NCI-H128 (cell line): ENCODE measurements around the gene ZNF575.
"Not testable (repeated sequence)": the region's sequence is repeated elsewhere in the genome, so short reads cannot be mapped to it uniquely, and the experiment has no call there.

Source experiments
- DNase-seq: peaks from one replicate; lab custom pipeline; 2025; ENCODE audit not compliant: unreplicated experiment; lab: John Stamatoyannopoulos, UW

The ZNF575 gene

GRCh38 chr19:43540381-43540780, 7.4 kb downstream of the ZNF575 start:
- no peak for DNase-seq

GRCh38 chr19:43541920-43542650, 9.1 kb downstream of the ZNF575 start:
- DNase-seq: no peak

- DNase-seq: no peak
Measured at GRCh38 chr19:43544077-43544476, 11.1 kb downstream of the ZNF575 start.

- no peak for DNase-seq
Measured at GRCh38 chr19:43545276-43545675, 12.3 kb downstream of the ZNF575 start.

- DNase-seq: no peak
Measured at GRCh38 chr19:43545981-43546380, 13.0 kb downstream of the ZNF575 start.

GRCh38 chr19:43546581-43546980, 13.6 kb downstream of the ZNF575 start:
- DNase-seq: no peak

- not testable (repeated sequence) for DNase-seq
Measured at GRCh38 chr19:43547926-43548325, 14.9 kb downstream of the ZNF575 start.

- DNase-seq: no peak
Measured at GRCh38 chr19:43548706-43549105, 15.7 kb downstream of the ZNF575 start.

GRCh38 chr19:43551399-43552197, 18.6 kb downstream of the ZNF575 start:
- no peak for DNase-seq

- no peak for DNase-seq
Measured at GRCh38 chr19:43552198-43552450, 19.1 kb downstream of the ZNF575 start.

GRCh38 chr19:43552616-43553015, 19.6 kb downstream of the ZNF575 start:
- no peak for DNase-seq

GRCh38 chr19:43553656-43554055, 20.7 kb downstream of the ZNF575 start:
- no peak for DNase-seq

GRCh38 chr19:43554317-43554895, 21.4 kb downstream of the ZNF575 start:
- no peak for DNase-seq

GRCh38 chr19:43555185-43555770, 22.3 kb downstream of the ZNF575 start:
- no peak for DNase-seq

GRCh38 chr19:43560687-43561086, 27.7 kb downstream of the ZNF575 start:
- no peak for DNase-seq

GRCh38 chr19:43561139-43561970, 28.4 kb downstream of the ZNF575 start:
- DNase-seq: no peak

- DNase-seq: no peak
Measured at GRCh38 chr19:43562226-43562697, 29.3 kb downstream of the ZNF575 start.

GRCh38 chr19:43562698-43563241, 29.8 kb downstream of the ZNF575 start:
- DNase-seq: no peak

- DNase-seq: no peak
Measured at GRCh38 chr19:43563816-43564457, 30.9 kb downstream of the ZNF575 start.

- no peak for DNase-seq
Measured at GRCh38 chr19:43564800-43565199, 31.8 kb downstream of the ZNF575 start.
